Upper lobe of right lung (tissue), 1 donor: ENCODE data around the gene SEPHS1. TPM values are rescaled to one million over a fixed set of nuclear protein-coding genes. Genes with fewer than 3 reads are reported as not detected.

ENCODE experiments used
- ATAC-seq: fragments of 200-7000 bp; cut with Tn5 transposase; one replicate; pipeline ENCODE4 v1.9.1; 2020; ENCODE audit warnings: mild to moderate bottlenecking, moderate library complexity
- DNase-seq: peaks from one replicate; pipeline ENCODE4 v3.0.0-alpha.2; 2020
- H3K27ac ChIP-seq: fragments of 200-600 bp; one replicate; pipeline ENCODE4 v1.8.0; 2022
- H3K27me3 ChIP-seq: fragments of 200-600 bp; one replicate; pipeline ENCODE4 v1.8.0; 2022; ENCODE audit warnings: mild to moderate bottlenecking
- H3K36me3 ChIP-seq: fragments of 200-600 bp; one replicate; pipeline ENCODE4 v1.8.0; 2022
- H3K4me1 ChIP-seq: fragments of 200-600 bp; one replicate; pipeline ENCODE4 v1.8.0; 2022
- H3K4me3 ChIP-seq: fragments of 200-600 bp; one replicate; pipeline ENCODE4 v1.8.0; 2022; ENCODE audit warnings: mild to moderate bottlenecking
- H3K9me3 ChIP-seq: fragments of 200-600 bp; one replicate; pipeline ENCODE4 v1.8.0; 2022
- intact Hi-C: fragments of 100-400 bp; cut with DNase I; formaldehyde crosslinking; loops from one replicate; pipeline ENCODE4 v1.11.0; 2022
- total RNA-seq: library from RNA; stranded (reverse); fragmentation: NEBNext Ultra II Directional; extraction: Animal tissue kit (Norgen Biotek cat#: 25700); gene quantifications from one replicate; pipeline ENCODE4 v1.2.1, GENCODE V29; 2021
- TF ChIP-seq, protein P1 (sequence below): fragments of 200-600 bp; IDR thresholded peaks from one replicate; pipeline ENCODE4 v1.8.0; 2022; ENCODE audit warnings: antibody characterized with exemption
- donor health status: DM: no; HTN: yes; CAD: no; lungs with severe emphysema.

The SEPHS1 gene
- total RNA-seq, 1 donor from 2014 or later = 38.9 TPM

DNA sequence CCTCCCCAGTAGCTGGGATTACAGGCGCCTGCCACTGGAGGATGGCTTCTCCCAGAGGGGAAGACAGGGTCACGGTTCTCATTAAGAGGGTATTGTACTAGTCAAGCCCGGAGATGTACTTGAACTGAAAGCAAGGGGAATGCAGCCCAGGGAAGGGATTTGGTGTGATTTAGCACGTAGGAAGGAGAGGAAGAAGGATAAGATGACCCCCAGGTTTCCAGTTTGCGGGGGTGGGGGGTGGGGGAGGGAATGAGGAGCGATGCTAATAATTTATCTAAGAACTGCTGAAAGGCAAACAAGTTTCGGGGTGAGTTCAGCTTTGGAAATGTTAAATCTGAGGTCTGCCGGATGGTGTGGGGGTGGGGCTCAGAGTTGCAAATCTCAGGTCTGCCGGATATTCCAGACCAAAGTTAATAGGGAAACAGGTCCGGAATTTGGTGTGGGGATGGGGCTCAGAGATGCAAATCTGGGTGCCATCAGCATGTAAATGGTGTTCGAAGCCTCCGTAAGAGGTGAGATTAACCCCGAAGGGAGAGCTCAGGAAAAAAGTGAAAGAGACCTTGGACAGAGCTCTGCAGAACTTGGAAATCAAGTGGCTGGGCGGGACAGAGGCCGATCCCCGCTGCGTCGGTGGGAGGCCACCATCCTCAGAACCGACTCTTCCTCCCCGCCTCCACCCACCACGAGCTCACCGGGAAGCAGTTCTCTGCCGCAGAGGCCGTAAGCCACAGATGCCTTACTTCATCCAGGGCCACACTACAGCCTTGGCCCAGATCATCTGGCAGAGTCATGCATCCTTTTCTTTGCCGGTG lies 1.6 kb upstream of the SEPHS1 start:
- no peak overlapping the region for H3K27ac ChIP-seq
- intact Hi-C loops = no loop called here
- H3K4me3 ChIP-seq = peak overlapping the region; percentile 74
- DNase-seq (peak; percentile 77), ATAC-seq (peak; percentile 59)
- no peaks in the 10 kb centered on the region for H3K9me3 ChIP-seq
- no peaks in the 10 kb centered on the region for H3K27me3 ChIP-seq
- peaks cover 29% of the 10 kb centered on the region for H3K4me1 ChIP-seq
- TF ChIP-seq, protein P1, sequence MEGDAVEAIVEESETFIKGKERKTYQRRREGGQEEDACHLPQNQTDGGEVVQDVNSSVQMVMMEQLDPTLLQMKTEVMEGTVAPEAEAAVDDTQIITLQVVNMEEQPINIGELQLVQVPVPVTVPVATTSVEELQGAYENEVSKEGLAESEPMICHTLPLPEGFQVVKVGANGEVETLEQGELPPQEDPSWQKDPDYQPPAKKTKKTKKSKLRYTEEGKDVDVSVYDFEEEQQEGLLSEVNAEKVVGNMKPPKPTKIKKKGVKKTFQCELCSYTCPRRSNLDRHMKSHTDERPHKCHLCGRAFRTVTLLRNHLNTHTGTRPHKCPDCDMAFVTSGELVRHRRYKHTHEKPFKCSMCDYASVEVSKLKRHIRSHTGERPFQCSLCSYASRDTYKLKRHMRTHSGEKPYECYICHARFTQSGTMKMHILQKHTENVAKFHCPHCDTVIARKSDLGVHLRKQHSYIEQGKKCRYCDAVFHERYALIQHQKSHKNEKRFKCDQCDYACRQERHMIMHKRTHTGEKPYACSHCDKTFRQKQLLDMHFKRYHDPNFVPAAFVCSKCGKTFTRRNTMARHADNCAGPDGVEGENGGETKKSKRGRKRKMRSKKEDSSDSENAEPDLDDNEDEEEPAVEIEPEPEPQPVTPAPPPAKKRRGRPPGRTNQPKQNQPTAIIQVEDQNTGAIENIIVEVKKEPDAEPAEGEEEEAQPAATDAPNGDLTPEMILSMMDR = no peak
- H3K36me3 ChIP-seq = no peaks in the 10 kb centered on the region

- TF ChIP-seq, protein P1 = no peak
- H3K9me3 ChIP-seq = no peaks in the 10 kb centered on the region
- ATAC-seq (peak; percentile 87), DNase-seq (peak; percentile 94)
- no peaks in the 10 kb centered on the region for H3K27me3 ChIP-seq
- peaks cover 29% of the 10 kb centered on the region for H3K4me1 ChIP-seq
- intact Hi-C loops = no loop called here
- H3K27ac ChIP-seq = peak overlapping the region; percentile 93
- H3K36me3 ChIP-seq = no peaks in the 10 kb centered on the region
- peak overlapping the region; percentile 75 for H3K4me3 ChIP-seq
These were observed 465 bp downstream of the SEPHS1 start for GRCh38 chr10:13347500-13348156.

DNA sequence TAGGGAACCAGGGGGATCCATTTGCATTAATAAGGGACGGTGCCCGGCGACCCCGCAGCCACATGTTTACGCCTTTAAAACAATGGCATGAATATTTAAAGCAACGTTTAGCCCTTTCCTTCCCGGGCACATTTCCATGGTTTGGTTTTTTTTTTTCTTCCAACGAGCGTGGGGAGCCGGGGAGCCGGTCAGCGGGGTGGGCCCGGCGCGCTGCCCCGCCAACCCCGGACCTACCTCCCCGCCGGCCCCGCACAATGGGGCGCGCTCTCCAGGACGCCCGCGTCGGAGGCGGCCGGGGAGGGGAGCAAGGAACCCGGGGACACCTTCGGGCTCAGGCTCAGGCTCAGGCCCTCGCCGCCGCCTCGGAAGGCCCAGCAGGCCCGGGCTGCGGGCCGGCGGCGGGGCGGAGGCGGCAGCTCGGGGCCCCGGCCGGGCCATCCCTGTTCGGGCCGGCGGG lies 1.0 kb downstream of the SEPHS1 start:
- no peak for DNase-seq
- H3K36me3 ChIP-seq = no peaks in the 10 kb centered on the region
- TF ChIP-seq, protein P1 = no peak
- intact Hi-C loops = no loop called here
- H3K27me3 ChIP-seq = no peaks in the 10 kb centered on the region
- H3K9me3 ChIP-seq = no peaks in the 10 kb centered on the region
- ATAC-seq = no peak
- H3K27ac ChIP-seq = peak overlapping the region; percentile 93
- H3K4me3 ChIP-seq = peak overlapping the region; percentile 75
- H3K4me1 ChIP-seq = peaks cover 29% of the 10 kb centered on the region

DNA sequence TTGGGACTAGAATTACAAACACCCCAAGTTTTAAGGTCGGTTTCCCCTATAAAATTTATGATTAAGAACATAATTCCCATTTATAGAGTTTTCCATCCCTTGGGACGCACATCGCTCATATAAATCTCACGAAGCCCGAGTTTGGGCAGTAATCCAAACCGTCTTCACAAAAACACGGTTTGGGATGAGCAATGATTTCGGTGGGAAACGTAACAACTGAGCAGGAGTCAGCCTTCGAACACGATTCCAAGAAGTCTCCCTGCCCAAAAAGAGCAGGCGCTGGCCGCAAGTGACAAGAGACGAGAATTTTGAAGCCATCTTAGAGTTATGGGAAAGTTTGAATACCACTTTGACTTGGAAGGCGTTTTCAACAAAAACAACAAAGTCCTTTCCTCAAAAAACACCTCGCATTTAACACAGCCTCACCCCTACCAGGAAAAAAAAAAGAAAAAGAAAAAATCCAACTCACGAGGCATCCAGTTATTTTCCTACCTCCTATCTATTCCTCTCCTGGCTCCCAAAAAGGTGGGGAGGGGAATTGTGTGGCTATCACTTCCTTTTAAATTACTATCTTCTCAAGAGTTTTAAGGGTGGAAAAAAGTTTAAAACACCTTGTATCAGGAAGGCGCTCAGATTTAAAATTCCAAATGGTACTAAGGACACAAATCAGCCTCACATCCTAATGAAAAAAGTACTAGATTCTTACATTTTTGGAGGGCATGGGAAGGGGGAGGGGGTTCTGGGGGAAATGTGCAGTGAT lies 1.6 kb downstream of the SEPHS1 start:
- DNase-seq (no peak), ATAC-seq (no peak)
- Histone ChIP-seq H3K27me3 (no peaks in the 10 kb centered on the region), H3K9me3 (no peaks in the 10 kb centered on the region), H3K36me3 (no peaks in the 10 kb centered on the region), H3K4me1 (peaks cover 29% of the 10 kb centered on the region), H3K27ac (peak overlapping the region; percentile 93), H3K4me3 (peak overlapping the region; percentile 75)
- TF ChIP-seq, protein P1 = no peak
- intact Hi-C loops = no loop called here

- intact Hi-C loops = no loop called here
- peaks cover 8% of the 10 kb centered on the region for H3K4me1 ChIP-seq
- ATAC-seq = no peak
- H3K27me3 ChIP-seq = no peaks in the 10 kb centered on the region
- no peak overlapping the region for H3K27ac ChIP-seq
- peaks cover 6% of the 10 kb centered on the region for H3K36me3 ChIP-seq
- TF ChIP-seq, protein P1 = no peak
- H3K9me3 ChIP-seq = no peaks in the 10 kb centered on the region
- H3K4me3 ChIP-seq = no peak overlapping the region
- DNase-seq = no peak
These were observed 7.3 kb downstream of the SEPHS1 start for GRCh38 chr10:13340626-13341376.
